Measurements from ENCODE around the gene OLFML2A. TPM values are rescaled to one million over a fixed set of nuclear protein-coding genes. Genes with fewer than 3 reads are reported as not detected.

The OLFML2A gene
- total and polyA plus RNA-seq, 2 donors from 2014 or later, result 5.1 to 12.2 TPM

DNA sequence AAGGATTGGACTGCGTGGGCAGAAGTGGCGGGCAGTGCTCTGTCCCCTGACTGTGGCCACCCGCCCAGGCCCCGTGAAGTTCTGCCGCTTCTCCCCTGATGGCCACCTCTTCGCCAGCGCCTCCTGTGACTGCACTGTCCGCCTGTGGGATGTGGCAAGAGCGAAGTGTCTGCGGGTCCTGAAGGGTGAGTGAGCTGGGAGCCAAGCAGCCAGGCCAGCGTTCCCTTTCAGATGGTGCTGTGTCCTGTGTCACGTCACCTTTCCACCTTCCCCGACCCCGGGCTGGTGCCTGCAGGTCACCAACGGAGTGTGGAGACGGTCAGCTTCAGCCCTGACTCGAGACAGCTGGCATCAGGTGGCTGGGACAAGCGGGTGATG, 78.6 kb downstream of the OLFML2A start:
- H3K27me3 ChIP-seq (ENCODE audit: control insufficient read depth, insufficient read depth, low read length), result no peaks in the 10 kb centered on the region
- H3K4me1 ChIP-seq (ENCODE audit: control insufficient read depth in 2 of 3, insufficient read depth in 2 of 3, low read depth in 1 of 3, low read length in 3 of 3), result peaks cover 0 to 14% (median 4%) of the 10 kb centered on the region in 3 donors
- H3K4me3 ChIP-seq (ENCODE audit: low read length in 3 of 3), result no peak overlapping the region
- no peak for FAIRE-seq
- H3K36me3 ChIP-seq (ENCODE audit: control insufficient read depth in 2 of 3, insufficient read depth in 3 of 3, low read length in 3 of 3), result peaks cover 8 to 31% (median 17%) of the 10 kb centered on the region in 3 donors
- no peak overlapping the region for H3K9ac ChIP-seq (ENCODE audit: low read length in 3 of 3)
- TF ChIP-seq, protein P1, sequence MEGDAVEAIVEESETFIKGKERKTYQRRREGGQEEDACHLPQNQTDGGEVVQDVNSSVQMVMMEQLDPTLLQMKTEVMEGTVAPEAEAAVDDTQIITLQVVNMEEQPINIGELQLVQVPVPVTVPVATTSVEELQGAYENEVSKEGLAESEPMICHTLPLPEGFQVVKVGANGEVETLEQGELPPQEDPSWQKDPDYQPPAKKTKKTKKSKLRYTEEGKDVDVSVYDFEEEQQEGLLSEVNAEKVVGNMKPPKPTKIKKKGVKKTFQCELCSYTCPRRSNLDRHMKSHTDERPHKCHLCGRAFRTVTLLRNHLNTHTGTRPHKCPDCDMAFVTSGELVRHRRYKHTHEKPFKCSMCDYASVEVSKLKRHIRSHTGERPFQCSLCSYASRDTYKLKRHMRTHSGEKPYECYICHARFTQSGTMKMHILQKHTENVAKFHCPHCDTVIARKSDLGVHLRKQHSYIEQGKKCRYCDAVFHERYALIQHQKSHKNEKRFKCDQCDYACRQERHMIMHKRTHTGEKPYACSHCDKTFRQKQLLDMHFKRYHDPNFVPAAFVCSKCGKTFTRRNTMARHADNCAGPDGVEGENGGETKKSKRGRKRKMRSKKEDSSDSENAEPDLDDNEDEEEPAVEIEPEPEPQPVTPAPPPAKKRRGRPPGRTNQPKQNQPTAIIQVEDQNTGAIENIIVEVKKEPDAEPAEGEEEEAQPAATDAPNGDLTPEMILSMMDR (IDR thresholded peaks at IDR 0.05; ENCODE audit: borderline replicate concordance, extremely low read depth, insufficient read depth), result no peak
- H3K9me3 ChIP-seq (ENCODE audit: control insufficient read depth in 2 of 3, insufficient read depth in 1 of 3, low read length in 3 of 3), result no peaks in the 10 kb centered on the region
- no peak for DNase-seq
- no peak overlapping the region for H3K27ac ChIP-seq (ENCODE audit: low read depth in 2 of 2, low read length in 2 of 2)
- intact Hi-C loops (cut with DNase I), result no loop called here

GRCh38 chr9:124855944-124856765, 79.2 kb downstream of the OLFML2A start:
- FAIRE-seq, result no peak
- no peaks in the 10 kb centered on the region for H3K9me3 ChIP-seq (ENCODE audit: control insufficient read depth in 2 of 3, insufficient read depth in 1 of 3, low read length in 3 of 3)
- no peaks in the 10 kb centered on the region for H3K27me3 ChIP-seq (ENCODE audit: control insufficient read depth, insufficient read depth, low read length)
- H3K9ac ChIP-seq (ENCODE audit: low read length in 3 of 3), result no peak overlapping the region
- TF ChIP-seq, protein P1 (IDR thresholded peaks at IDR 0.05; ENCODE audit: borderline replicate concordance, extremely low read depth, insufficient read depth), result no peak
- H3K4me1 ChIP-seq (ENCODE audit: control insufficient read depth in 2 of 3, insufficient read depth in 2 of 3, low read depth in 1 of 3, low read length in 3 of 3), result peaks cover 0 to 20% (median 6%) of the 10 kb centered on the region in 3 donors
- no peak overlapping the region for H3K4me3 ChIP-seq (ENCODE audit: low read length in 3 of 3)
- intact Hi-C loops (cut with DNase I), result no loop called here
- peak in 1 of 5 donors; percentile 34 for DNase-seq
- peaks cover 9 to 32% (median 17%) of the 10 kb centered on the region in 3 donors for H3K36me3 ChIP-seq (ENCODE audit: control insufficient read depth in 2 of 3, insufficient read depth in 3 of 3, low read length in 3 of 3)
- no peak overlapping the region for H3K27ac ChIP-seq (ENCODE audit: low read depth in 2 of 2, low read length in 2 of 2)

DNA sequence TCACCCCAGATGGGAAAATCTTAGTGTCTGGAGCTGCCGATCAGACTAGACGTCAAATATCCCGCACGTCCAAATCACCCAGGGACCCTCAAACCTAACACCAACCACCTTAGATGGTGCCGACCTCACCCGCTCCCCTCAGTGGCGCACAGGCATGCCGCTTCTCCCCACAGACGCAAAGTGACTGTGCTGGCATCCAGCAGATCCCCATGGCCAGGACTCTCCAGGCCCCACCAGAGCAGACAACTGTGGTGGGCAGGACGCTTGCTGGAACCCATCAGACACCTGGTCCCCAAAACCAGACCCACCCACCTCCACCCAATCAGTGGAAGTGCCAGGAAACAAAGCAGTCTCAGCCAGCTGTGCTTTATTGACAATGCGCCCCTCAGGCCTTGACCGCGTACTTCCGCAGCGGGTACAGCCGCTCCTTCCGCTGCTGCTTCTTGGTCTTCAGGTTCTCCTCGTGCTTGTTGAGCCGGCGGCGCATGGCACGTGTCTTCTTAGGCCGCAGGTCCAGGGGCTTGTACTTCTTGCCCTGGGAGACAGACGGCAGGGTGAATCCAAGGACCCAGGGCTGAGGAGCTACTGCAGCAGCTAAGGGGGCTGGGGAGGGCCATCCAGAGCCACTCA, 80.7 kb downstream of the OLFML2A start:
- FAIRE-seq, result no peak
- intact Hi-C loops (cut with DNase I), result no loop called here
- TF ChIP-seq, protein P1 (IDR thresholded peaks at IDR 0.05; ENCODE audit: borderline replicate concordance, extremely low read depth, insufficient read depth), result no peak
- Histone ChIP-seq H3K4me1 (ENCODE audit: control insufficient read depth in 2 of 3, insufficient read depth in 2 of 3, low read depth in 1 of 3, low read length in 3 of 3) (peaks cover 0 to 18% (median 6%) of the 10 kb centered on the region in 3 donors), H3K9me3 (ENCODE audit: control insufficient read depth in 2 of 3, insufficient read depth in 1 of 3, low read length in 3 of 3) (no peaks in the 10 kb centered on the region), H3K27me3 (ENCODE audit: control insufficient read depth, insufficient read depth, low read length) (no peaks in the 10 kb centered on the region), H3K4me3 (ENCODE audit: low read length in 3 of 3) (no peak overlapping the region), H3K36me3 (ENCODE audit: control insufficient read depth in 2 of 3, insufficient read depth in 3 of 3, low read length in 3 of 3) (peaks cover 9 to 32% (median 17%) of the 10 kb centered on the region in 3 donors), H3K27ac (ENCODE audit: low read depth in 2 of 2, low read length in 2 of 2) (no peak overlapping the region), H3K9ac (ENCODE audit: low read length in 3 of 3) (no peak overlapping the region)
- no peak for DNase-seq

Measured in kidney (tissue), 14 donors.